Hepatocyte (in vitro differentiated cells): Measurements from ENCODE around the gene RHBDL2. TPM values are rescaled to one million over a fixed set of nuclear protein-coding genes. Genes with fewer than 3 reads are reported as not detected.

ENCODE experiments used
- DNase-seq: peaks from one replicate; pipeline ENCODE4 v3.0.0-alpha.2; 2016; ENCODE audit warnings: low spot score
- H2AFZ ChIP-seq: fragments of 200-600 bp; sonication (generic); 2 replicates; pipeline ENCODE4 v1.6.0; 2016; ENCODE audit warnings: antibody characterized with exemption, mild to moderate bottlenecking
- H3K27ac ChIP-seq: fragments of 200-600 bp; sonication (generic); 2 replicates; pipeline ENCODE4 v1.5.1; 2016; ENCODE audit warnings: mild to moderate bottlenecking
- H3K27me3 ChIP-seq: fragments of 200-600 bp; sonication (generic); 2 replicates; pipeline ENCODE4 v1.6.1; 2016
- H3K36me3 ChIP-seq: fragments of 200-600 bp; sonication (generic); replicated peaks from 2 replicates; pipeline ENCODE4 v1.5.1; 2016; ENCODE audit warnings: low read depth; ENCODE audit not compliant: insufficient read depth
- H3K4me1 ChIP-seq: fragments of 200-600 bp; sonication (generic); 2 replicates; pipeline ENCODE4 v1.5.1; 2016; ENCODE audit warnings: mild to moderate bottlenecking, moderate library complexity; ENCODE audit not compliant: insufficient read depth
- H3K4me2 ChIP-seq: fragments of 200-600 bp; sonication (generic); 2 replicates; pipeline ENCODE4 v1.6.0; 2016
- H3K4me3 ChIP-seq: fragments of 200-600 bp; sonication (generic); 2 replicates; pipeline ENCODE4 v1.5.1; 2016; ENCODE audit warnings: mild to moderate bottlenecking
- H3K79me2 ChIP-seq: fragments of 200-600 bp; sonication (generic); 2 replicates; pipeline ENCODE4 v1.6.0; 2017; ENCODE audit warnings: mild to moderate bottlenecking
- H3K9me2 ChIP-seq: fragments of 200-600 bp; sonication (generic); replicated peaks from 2 replicates; pipeline ENCODE4 v1.6.0; 2017; ENCODE audit warnings: mild to moderate bottlenecking; ENCODE audit not compliant: insufficient read depth
- H3K9me3 ChIP-seq: fragments of 200-600 bp; sonication (generic); 2 replicates; pipeline ENCODE4 v1.5.1; 2016; ENCODE audit warnings: low read depth, mild to moderate bottlenecking
- H4K20me1 ChIP-seq: fragments of 200-600 bp; sonication (generic); 2 replicates; pipeline ENCODE4 v1.6.0; 2016; ENCODE audit warnings: mild to moderate bottlenecking; ENCODE audit not compliant: insufficient read depth, poor library complexity, severe bottlenecking
- CTCF ChIP-seq: fragments of 200-600 bp; sonication (generic); IDR thresholded peaks from 2 replicates; pipeline ENCODE4 v1.5.1; 2016; ENCODE audit warnings: antibody characterized with exemption, mild to moderate bottlenecking; ENCODE audit not compliant: poor library complexity
- EZH2 ChIP-seq: fragments of 200-600 bp; sonication (generic); IDR thresholded peaks from 2 replicates; pipeline ENCODE4 v1.6.1; 2016; ENCODE audit warnings: antibody characterized with exemption, mild to moderate bottlenecking, borderline replicate concordance
- EZH2phosphoT487 ChIP-seq: fragments of 200-600 bp; sonication (generic); IDR thresholded peaks from one replicate; pipeline ENCODE4 v1.6.1; 2018; ENCODE audit warnings: antibody characterized with exemption, mild to moderate bottlenecking, low read depth, moderate library complexity; ENCODE audit not compliant: unreplicated experiment, severe bottlenecking
- WGBS: methylation state at CpG from one replicate; pipeline ENCODE4 v1.1.6; 2016; ENCODE audit warnings: low lambda C conversion rate; ENCODE audit errors: missing lambda C conversion rate; 5-methylcytosine and 5-hydroxymethylcytosine counted together
- polyA plus RNA-seq: library from polyadenylated mRNA; unstranded; fragments of >200 nt; fragmentation: Nextera tagmentation; extraction: Ambion mirVana; gene quantifications from 2 replicates; pipeline ENCODE4 v1.2.1, GENCODE V29; 2016
- total RNA-seq: library from RNA; depleted of rRNA; stranded (reverse); fragments of >200 nt; gene quantifications from 2 replicates; pipeline ENCODE4 v1.2.3, GENCODE V29; 2014

RHBDL2 gene
- total and polyA plus RNA-seq, 2 experiments from 2014 or later, result 0.57 to 0.77 TPM

GRCh38 chr1:38926091-38926490, 15.5 kb downstream of the RHBDL2 start:
- no peak for TF ChIP-seq CTCF
- no peak for TF ChIP-seq EZH2phosphoT487
- no peak for TF ChIP-seq EZH2
- H3K27ac ChIP-seq, result no peak overlapping the region
- no peaks in the 10 kb centered on the region for H3K36me3 ChIP-seq
- H3K4me2 ChIP-seq, result no peak overlapping the region
- H3K4me1 ChIP-seq, result no peaks in the 10 kb centered on the region
- no peaks in the 10 kb centered on the region for H3K9me3 ChIP-seq
- H4K20me1 ChIP-seq, result no peaks in the 10 kb centered on the region
- H3K27me3 ChIP-seq, result no peaks in the 10 kb centered on the region
- H3K4me3 ChIP-seq, result no peak overlapping the region
- 81% methylated on average over 3 of the region's 3 CpGs for WGBS
- H2AFZ ChIP-seq, result no peak overlapping the region
- no peak for DNase-seq
- H3K9me2 ChIP-seq, result no peaks in the 10 kb centered on the region
- H3K79me2 ChIP-seq, result no peaks in the 10 kb centered on the region

DNA sequence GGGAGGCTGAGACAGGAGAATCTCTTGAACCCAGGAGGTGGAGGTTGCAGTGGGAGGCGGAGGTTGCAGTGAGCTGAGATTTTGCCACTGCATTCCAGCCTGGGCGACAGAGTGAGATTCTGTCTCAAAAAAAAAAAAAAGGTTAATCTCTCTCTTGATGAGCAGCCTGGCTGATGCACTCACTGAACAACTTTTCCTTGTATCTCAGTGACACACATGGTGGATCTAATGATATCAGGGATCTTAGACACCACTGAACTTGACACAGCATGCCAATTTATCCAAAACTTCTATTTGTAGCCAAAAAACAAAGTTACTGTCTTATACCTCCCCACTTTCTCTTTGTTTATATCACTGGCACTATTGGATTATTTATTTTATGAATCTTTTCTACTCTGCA, 16.2 kb downstream of the RHBDL2 start:
- H3K9me2 ChIP-seq, result no peaks in the 10 kb centered on the region
- no peak overlapping the region for H2AFZ ChIP-seq
- H3K4me3 ChIP-seq, result no peak overlapping the region
- H3K79me2 ChIP-seq, result no peaks in the 10 kb centered on the region
- H3K36me3 ChIP-seq, result no peaks in the 10 kb centered on the region
- H3K9me3 ChIP-seq, result no peaks in the 10 kb centered on the region
- no peak overlapping the region for H3K4me2 ChIP-seq
- H4K20me1 ChIP-seq, result no peaks in the 10 kb centered on the region
- H3K4me1 ChIP-seq, result no peaks in the 10 kb centered on the region
- DNase-seq, result no peak
- H3K27me3 ChIP-seq, result no peaks in the 10 kb centered on the region
- no peak overlapping the region for H3K27ac ChIP-seq
- TF ChIP-seq EZH2, result no peak
- no peak for TF ChIP-seq CTCF
- TF ChIP-seq EZH2phosphoT487, result no peak
- 89% methylated on average over 2 of the region's 2 CpGs for WGBS

DNA sequence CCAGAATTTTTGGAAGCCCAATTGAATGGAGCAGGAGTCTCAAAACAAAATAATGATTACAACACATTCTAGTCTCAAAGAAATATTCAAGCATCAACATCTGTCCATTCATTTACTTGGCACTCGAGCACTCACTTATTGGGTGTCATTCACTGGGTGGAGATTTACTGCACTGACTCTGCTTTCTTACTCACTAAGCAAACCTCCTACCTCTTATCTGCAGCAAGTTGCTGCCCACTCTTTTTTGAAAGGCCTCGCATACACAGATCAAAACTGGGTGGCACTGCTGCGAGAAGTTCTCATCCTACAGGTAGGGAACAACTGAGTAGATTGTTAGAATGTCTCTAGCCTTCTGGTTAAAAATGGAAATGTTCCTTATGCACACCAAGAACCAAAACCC, 18.0 kb downstream of the RHBDL2 start:
- Histone ChIP-seq H3K27me3 (no peaks in the 10 kb centered on the region), H2AFZ (no peak overlapping the region), H3K4me2 (no peak overlapping the region), H3K79me2 (no peaks in the 10 kb centered on the region), H4K20me1 (no peaks in the 10 kb centered on the region), H3K4me1 (no peaks in the 10 kb centered on the region), H3K36me3 (no peaks in the 10 kb centered on the region), H3K27ac (no peak overlapping the region), H3K9me2 (no peaks in the 10 kb centered on the region), H3K4me3 (no peak overlapping the region), H3K9me3 (no peaks in the 10 kb centered on the region)
- 61% methylated on average over 3 of the region's 3 CpGs for WGBS
- TF ChIP-seq EZH2, result no peak
- DNase-seq, result peak; percentile 21

DNA sequence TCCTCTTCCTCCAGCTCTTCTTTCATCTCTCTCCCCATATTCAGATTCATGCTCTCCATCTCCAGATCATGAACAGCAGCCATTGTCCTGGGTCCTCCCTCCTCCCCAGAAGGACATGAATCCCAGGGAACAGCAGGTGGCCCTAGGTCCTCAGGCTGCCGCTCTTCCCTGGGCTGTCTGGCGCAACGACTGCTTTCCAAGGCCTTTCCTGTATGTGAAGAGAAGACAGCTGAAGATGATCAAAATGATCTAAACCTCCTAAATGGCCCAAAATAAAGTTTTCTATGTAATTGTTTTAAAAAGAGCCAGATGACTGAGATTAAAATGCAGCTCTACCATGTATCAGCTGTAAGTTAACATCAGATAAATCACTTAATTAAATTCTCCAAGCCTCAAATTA, 22.5 kb downstream of the RHBDL2 start:
- no peak overlapping the region for H3K4me2 ChIP-seq
- H4K20me1 ChIP-seq, result no peaks in the 10 kb centered on the region
- no peaks in the 10 kb centered on the region for H3K9me2 ChIP-seq
- no peak overlapping the region for H2AFZ ChIP-seq
- no peak for TF ChIP-seq EZH2phosphoT487
- no peak for TF ChIP-seq CTCF
- no peak for TF ChIP-seq EZH2
- H3K9me3 ChIP-seq, result no peaks in the 10 kb centered on the region
- WGBS, result 70% methylated on average over 3 of the region's 3 CpGs
- no peaks in the 10 kb centered on the region for H3K27me3 ChIP-seq
- H3K4me3 ChIP-seq, result no peak overlapping the region
- no peaks in the 10 kb centered on the region for H3K36me3 ChIP-seq
- DNase-seq, result no peak
- H3K4me1 ChIP-seq, result no peaks in the 10 kb centered on the region
- H3K27ac ChIP-seq, result no peak overlapping the region
- no peaks in the 10 kb centered on the region for H3K79me2 ChIP-seq
